Neural progenitor cell (in vitro differentiated cells): ENCODE measurements around the gene TRMT61A. TPM values are rescaled to one million over a fixed set of nuclear protein-coding genes. Genes with fewer than 3 reads are reported as not detected.
A peak's percentile ranks its signal among the peaks of the same experiment; 100 is the strongest.

ENCODE experiments used
- DNase-seq: peaks from one replicate; pipeline ENCODE4 v3.0.0-alpha.2; 2016; ENCODE audit warnings: low spot score
- H2AFZ ChIP-seq: fragments of 200-600 bp; sonication (generic); replicated peaks from 2 replicates; pipeline ENCODE4 v1.6.1; 2016; ENCODE audit warnings: antibody characterized with exemption
- H3F3A ChIP-seq: fragments of 200-600 bp; sonication (generic); 2 replicates; pipeline ENCODE4 v1.6.1; 2016; ENCODE audit warnings: antibody characterized with exemption, low read depth
- H3K27ac ChIP-seq: fragments of 200-600 bp; sonication (generic); 2 replicates; pipeline ENCODE4 v1.5.1; 2016; ENCODE audit warnings: mild to moderate bottlenecking
- H3K27me3 ChIP-seq: fragments of 200-600 bp; sonication (generic); 2 replicates; pipeline ENCODE4 v1.6.1; 2016; ENCODE audit warnings: mild to moderate bottlenecking, moderate library complexity
- H3K36me3 ChIP-seq: fragments of 200-600 bp; sonication (generic); 2 replicates; pipeline ENCODE4 v1.5.1; 2016
- H3K4me1 ChIP-seq: fragments of 200-600 bp; sonication (generic); 2 replicates; pipeline ENCODE4 v1.6.1; 2016; ENCODE audit warnings: mixed run types
- H3K4me2 ChIP-seq: fragments of 200-600 bp; sonication (generic); 2 replicates; pipeline ENCODE4 v1.6.1; 2016
- H3K4me3 ChIP-seq: fragments of 200-600 bp; sonication (generic); 2 replicates; pipeline ENCODE4 v1.5.1; 2016
- H3K79me2 ChIP-seq: fragments of 200-600 bp; sonication (generic); 2 replicates; pipeline ENCODE4 v1.6.1; 2016; ENCODE audit warnings: low read depth
- H3K9ac ChIP-seq: fragments of 200-600 bp; sonication (generic); 2 replicates; pipeline ENCODE4 v1.6.1; 2016
- H3K9me3 ChIP-seq: fragments of 200-600 bp; sonication (generic); 2 replicates; pipeline ENCODE4 v1.5.1; 2016; ENCODE audit warnings: low read depth
- H4K20me1 ChIP-seq: fragments of 200-600 bp; sonication (generic); 2 replicates; pipeline ENCODE4 v1.6.1; 2016; ENCODE audit warnings: low read depth
- H3K27ac Mint-ChIP-seq: 3 replicates; pipeline ENCODE4 v1.8.0; 2021; ENCODE audit warnings: mixed read lengths
- H3K27me3 Mint-ChIP-seq: 2 replicates; pipeline ENCODE4 v1.8.0; 2022; ENCODE audit warnings: low read depth, mild to moderate bottlenecking, inconsistent platforms, moderate library complexity, mixed read lengths; ENCODE audit not compliant: insufficient read depth
- H3K36me3 Mint-ChIP-seq: 3 replicates; pipeline ENCODE4 v1.8.0; 2021; ENCODE audit warnings: mixed read lengths
- H3K4me1 Mint-ChIP-seq: 3 replicates; pipeline ENCODE4 v1.8.0; 2021; ENCODE audit warnings: mixed read lengths
- H3K4me3 Mint-ChIP-seq: 3 replicates; pipeline ENCODE4 v1.8.0; 2021; ENCODE audit warnings: mild to moderate bottlenecking, moderate library complexity, mixed read lengths
- H3K9me3 Mint-ChIP-seq: 3 replicates; pipeline ENCODE4 v1.8.0; 2020; ENCODE audit warnings: mixed read lengths
- EZH2 ChIP-seq: fragments of 200-600 bp; sonication (generic); IDR thresholded peaks from 2 replicates; pipeline ENCODE4 v1.6.1; 2017; ENCODE audit warnings: antibody characterized with exemption, mild to moderate bottlenecking, moderate library complexity
- EZH2phosphoT487 ChIP-seq: fragments of 200-600 bp; sonication (generic); IDR thresholded peaks from 2 replicates; pipeline ENCODE4 v1.6.1; 2017; ENCODE audit warnings: antibody characterized with exemption
- total RNA-seq: library from RNA; depleted of rRNA; stranded (reverse); fragments of >200 nt; gene quantifications from 2 replicates; pipeline ENCODE4 v1.2.3, GENCODE V29; 2015; ENCODE audit warnings: low replicate concordance
- TF ChIP-seq, protein P1 (sequence below): fragments of 200-600 bp; sonication (generic); IDR thresholded peaks from 2 replicates; pipeline ENCODE4 v1.5.1; 2017; ENCODE audit warnings: antibody characterized with exemption, mild to moderate bottlenecking

TRMT61A gene
- total RNA-seq, 1 donor from 2014 or later: 1.2 TPM

DNA sequence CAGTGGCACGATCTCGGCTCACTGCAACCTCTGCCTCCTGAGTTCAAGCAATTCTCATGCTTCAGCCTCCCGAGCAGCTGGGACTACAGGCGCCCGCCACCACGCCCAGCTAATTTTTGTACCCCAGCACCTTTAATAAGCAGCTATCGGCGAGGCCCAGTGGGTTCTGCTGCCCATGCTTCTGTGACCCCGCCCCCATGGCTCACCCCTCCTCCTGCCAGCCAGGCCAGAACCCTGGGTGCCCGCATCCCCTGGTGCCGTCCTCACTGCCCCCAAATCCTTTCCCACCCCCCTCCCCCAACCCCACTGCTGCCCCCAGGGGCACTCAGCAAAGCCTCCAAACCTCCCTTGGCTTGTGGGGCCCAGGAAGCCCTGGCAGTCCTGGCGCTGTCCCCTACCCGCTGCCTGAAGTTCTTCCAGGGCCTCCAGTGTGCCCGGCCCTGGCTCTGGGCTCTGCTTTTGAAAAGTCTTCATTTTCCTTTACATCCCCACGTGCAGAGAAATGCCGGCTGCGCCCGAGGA, 19.0 kb downstream of the TRMT61A start:
- H3K4me3 ChIP-seq: no peak overlapping the region

GRCh38 chr14:103548463-103549351, 19.7 kb downstream of the TRMT61A start:
- H3K4me3 Mint-ChIP-seq: no peak overlapping the region
- Histone ChIP-seq H4K20me1 (no peaks in the 10 kb centered on the region), H3K9me3 (no peaks in the 10 kb centered on the region), H3K4me1 (peaks cover 12% of the 10 kb centered on the region), H3K4me2 (no peak overlapping the region), H2AFZ (no peak overlapping the region), H3F3A (no peaks in the 10 kb centered on the region), H3K27ac (no peak overlapping the region), H3K27me3 (no peaks in the 10 kb centered on the region), H3K79me2 (no peaks in the 10 kb centered on the region), H3K9ac (no peak overlapping the region), H3K36me3 (no peaks in the 10 kb centered on the region), H3K4me3 (no peak overlapping the region)
- peaks cover 16% of the 10 kb centered on the region for H3K4me1 Mint-ChIP-seq
- H3K27ac Mint-ChIP-seq: no peak overlapping the region
- H3K9me3 Mint-ChIP-seq: peaks cover 2% of the 10 kb centered on the region
- no peak for DNase-seq
- H3K36me3 Mint-ChIP-seq: no peaks in the 10 kb centered on the region
- no peak for TF ChIP-seq EZH2phosphoT487
- TF ChIP-seq, protein P1, sequence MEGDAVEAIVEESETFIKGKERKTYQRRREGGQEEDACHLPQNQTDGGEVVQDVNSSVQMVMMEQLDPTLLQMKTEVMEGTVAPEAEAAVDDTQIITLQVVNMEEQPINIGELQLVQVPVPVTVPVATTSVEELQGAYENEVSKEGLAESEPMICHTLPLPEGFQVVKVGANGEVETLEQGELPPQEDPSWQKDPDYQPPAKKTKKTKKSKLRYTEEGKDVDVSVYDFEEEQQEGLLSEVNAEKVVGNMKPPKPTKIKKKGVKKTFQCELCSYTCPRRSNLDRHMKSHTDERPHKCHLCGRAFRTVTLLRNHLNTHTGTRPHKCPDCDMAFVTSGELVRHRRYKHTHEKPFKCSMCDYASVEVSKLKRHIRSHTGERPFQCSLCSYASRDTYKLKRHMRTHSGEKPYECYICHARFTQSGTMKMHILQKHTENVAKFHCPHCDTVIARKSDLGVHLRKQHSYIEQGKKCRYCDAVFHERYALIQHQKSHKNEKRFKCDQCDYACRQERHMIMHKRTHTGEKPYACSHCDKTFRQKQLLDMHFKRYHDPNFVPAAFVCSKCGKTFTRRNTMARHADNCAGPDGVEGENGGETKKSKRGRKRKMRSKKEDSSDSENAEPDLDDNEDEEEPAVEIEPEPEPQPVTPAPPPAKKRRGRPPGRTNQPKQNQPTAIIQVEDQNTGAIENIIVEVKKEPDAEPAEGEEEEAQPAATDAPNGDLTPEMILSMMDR: no peak
- TF ChIP-seq EZH2: no peak
- peaks cover 8% of the 10 kb centered on the region for H3K27me3 Mint-ChIP-seq

More for the DNA sequence above, 19.0 kb downstream of the TRMT61A start:
- peaks cover 19% of the 10 kb centered on the region for H3K4me1 ChIP-seq
- H3F3A ChIP-seq: no peaks in the 10 kb centered on the region
- H3K9ac ChIP-seq: no peak overlapping the region
- no peaks in the 10 kb centered on the region for H3K36me3 ChIP-seq
- no peaks in the 10 kb centered on the region for H3K79me2 ChIP-seq
- Mint-ChIP-seq H3K4me3 (no peak overlapping the region), H3K27ac (no peak overlapping the region), H3K27me3 (peaks cover 8% of the 10 kb centered on the region), H3K9me3 (peaks cover 2% of the 10 kb centered on the region), H3K36me3 (no peaks in the 10 kb centered on the region), H3K4me1 (peaks cover 19% of the 10 kb centered on the region)
- H3K4me2 ChIP-seq: no peak overlapping the region
- no peak for TF ChIP-seq EZH2
- DNase-seq: no peak
- H3K27ac ChIP-seq: no peak overlapping the region
- no peak overlapping the region for H2AFZ ChIP-seq
- no peaks in the 10 kb centered on the region for H4K20me1 ChIP-seq
- no peaks in the 10 kb centered on the region for H3K9me3 ChIP-seq
- no peaks in the 10 kb centered on the region for H3K27me3 ChIP-seq

DNA sequence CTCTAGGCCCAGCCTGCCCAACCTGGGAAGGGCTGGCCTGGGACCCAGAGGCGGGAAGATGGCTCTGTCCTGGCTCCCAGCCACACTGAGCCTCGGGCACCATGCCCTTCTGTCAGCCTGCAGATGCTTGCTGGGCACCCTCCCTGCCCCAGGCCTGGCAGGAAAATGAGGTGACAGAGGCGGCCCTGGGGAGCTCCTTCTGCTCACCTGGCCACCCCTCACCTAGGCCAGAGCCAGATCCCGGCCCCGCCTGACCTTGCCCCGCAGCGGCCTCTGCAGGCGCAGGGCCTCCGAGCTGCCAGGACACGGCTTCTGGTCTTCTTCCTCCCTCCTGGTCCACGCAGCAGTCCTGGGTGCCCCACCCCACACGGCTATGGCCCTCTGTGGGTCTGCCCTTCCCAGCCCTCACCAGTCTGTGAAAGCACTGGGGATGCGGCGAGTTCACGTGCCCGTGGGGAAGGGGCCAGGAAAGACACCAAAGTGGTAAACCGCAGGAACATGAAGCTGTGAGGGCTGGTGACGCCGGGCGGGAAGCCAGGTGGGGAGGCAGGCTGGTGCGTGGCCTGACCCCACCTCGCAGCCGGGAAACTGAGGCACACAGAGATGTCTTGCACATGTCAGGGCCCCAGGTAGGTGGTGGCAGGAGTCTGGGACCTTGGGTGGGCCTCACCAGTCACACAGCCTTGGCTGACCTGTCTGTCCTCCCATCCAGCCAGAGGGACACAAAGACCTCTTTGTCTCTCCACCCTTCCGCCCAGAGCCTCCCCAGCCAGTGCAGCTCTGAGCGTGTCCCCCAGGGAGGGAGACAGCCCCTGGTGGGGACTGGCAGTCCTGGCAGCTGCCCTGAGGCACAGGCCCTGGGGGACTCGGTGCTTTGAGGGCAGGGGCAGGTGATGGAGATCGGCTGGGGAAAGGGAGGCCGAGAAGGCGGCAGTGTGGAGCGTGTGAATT, 20.6 kb downstream of the TRMT61A start:
- peaks cover 14% of the 10 kb centered on the region for H3K4me1 Mint-ChIP-seq
- peaks cover 7% of the 10 kb centered on the region for H3K27me3 Mint-ChIP-seq
- Histone ChIP-seq H3K4me2 (no peak overlapping the region), H3K9me3 (no peaks in the 10 kb centered on the region), H3K27me3 (no peaks in the 10 kb centered on the region), H3K79me2 (no peaks in the 10 kb centered on the region), H3K9ac (no peak overlapping the region), H2AFZ (no peak overlapping the region), H3F3A (no peaks in the 10 kb centered on the region), H3K4me3 (no peak overlapping the region), H4K20me1 (no peaks in the 10 kb centered on the region), H3K36me3 (no peaks in the 10 kb centered on the region), H3K4me1 (peaks cover 2% of the 10 kb centered on the region), H3K27ac (no peak overlapping the region)
- H3K4me3 Mint-ChIP-seq: no peak overlapping the region
- H3K36me3 Mint-ChIP-seq: peaks cover under 1% of the 10 kb centered on the region
- TF ChIP-seq EZH2phosphoT487 (no peak), EZH2 (no peak)
- TF ChIP-seq, protein P1: no peak
- DNase-seq: no peak
- H3K27ac Mint-ChIP-seq: peak overlapping the region; percentile 46
- H3K9me3 Mint-ChIP-seq: peaks cover 2% of the 10 kb centered on the region
